Left forelimb (tissue), 1 donor: ENCODE results near the gene HASPIN.

Experiments
- DNase-seq: peaks from one replicate; pipeline ENCODE4 v3.0.0-alpha.2; 2018; ENCODE audit warnings: low spot score

Gene HASPIN

GRCh38 chr17:3763777-3764170 is 40.1 kb downstream of the HASPIN start:
- DNase-seq: no peak

- DNase-seq: no peak
These were observed 42.3 kb downstream of the HASPIN start for GRCh38 chr17:3765981-3766380.

GRCh38 chr17:3766779-3767178 is 43.1 kb downstream of the HASPIN start:
- DNase-seq: no peak

GRCh38 chr17:3768341-3768740 is 44.6 kb downstream of the HASPIN start:
- DNase-seq: no peak

GRCh38 chr17:3768769-3769168 is 45.1 kb downstream of the HASPIN start:
- no peak for DNase-seq

DNA sequence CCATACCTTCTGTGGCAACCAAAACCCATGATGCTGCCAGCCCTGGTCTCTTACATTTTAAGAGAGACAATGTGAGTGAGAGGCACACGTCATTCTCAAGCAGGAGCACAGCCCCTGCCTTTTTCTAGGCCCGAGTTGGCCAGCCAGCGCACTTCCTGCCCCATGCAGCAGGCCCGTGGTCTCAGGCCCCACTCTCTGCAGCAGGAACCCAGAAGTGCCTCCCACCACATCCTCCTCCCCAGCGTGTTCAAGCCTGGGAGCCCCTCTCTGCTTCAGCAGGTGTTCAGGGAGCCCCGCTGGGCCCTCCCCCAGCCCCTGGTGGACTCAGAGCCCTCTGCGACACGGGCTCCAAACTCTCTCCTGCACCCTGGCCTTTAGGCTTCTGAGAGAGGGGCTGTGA is 46.8 kb downstream of the HASPIN start:
- no peak for DNase-seq

GRCh38 chr17:3771140-3771539 is 47.4 kb downstream of the HASPIN start:
- DNase-seq: no peak

DNA sequence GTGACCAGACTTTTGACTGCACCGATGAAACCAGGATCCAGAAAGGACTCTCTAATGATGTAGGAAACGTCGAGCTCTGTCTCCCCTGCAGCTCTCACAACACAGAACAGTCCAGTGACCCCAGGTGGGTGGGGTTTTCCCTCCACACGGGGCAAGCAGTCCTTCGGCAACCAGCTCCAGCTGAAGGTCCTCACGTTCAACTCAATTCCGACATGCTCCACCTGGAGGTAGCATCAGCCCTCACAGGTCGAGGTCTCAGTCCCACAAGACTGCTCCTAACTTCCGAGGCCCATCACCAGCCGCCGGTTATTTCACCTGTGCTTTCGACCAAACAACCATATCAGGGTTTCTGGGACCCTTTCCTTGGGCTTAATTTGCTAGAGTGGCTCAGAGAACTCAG is 49.1 kb downstream of the HASPIN start:
- no peak for DNase-seq

DNA sequence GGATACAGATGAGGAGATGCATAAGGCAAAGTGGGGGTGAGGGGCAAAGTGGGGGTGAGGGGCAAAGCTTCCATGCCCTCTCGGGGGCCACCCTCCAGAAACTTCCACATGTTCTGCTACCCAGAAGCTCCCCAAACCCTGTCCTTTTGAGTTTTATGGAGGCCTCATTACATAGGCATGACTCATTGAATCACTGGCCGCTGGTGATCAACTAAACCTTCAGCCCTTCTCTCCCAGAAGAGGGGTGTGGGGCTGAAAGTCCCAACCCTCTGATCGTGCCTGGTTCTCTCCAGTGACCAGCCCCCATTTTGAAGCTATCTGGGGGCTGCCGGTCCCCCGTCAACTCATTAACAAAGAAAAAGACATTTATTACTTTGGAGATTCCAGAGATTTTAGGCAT is 49.8 kb downstream of the HASPIN start:
- no peak for DNase-seq

DNA sequence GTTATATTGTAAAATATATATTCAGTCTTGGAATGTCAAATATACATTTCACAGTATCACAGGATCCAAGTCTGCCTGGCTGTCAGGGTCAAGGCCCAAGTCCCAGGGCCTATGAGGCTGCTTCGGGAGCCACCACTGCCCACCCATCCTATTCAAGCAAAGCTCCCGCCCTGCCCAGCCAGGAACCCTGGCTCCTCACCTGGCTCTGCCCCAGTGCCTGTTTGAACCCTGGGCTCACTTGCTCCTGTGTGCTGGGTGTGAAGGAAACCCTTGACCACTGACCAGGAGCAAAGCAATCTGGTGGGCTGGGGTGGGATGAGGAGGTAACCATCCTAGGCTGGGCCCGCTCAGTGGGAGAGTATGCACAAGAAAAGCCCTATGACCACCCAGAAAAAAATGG is 50.3 kb downstream of the HASPIN start:
- no peak for DNase-seq
